ENCODE measurements around the gene DGKK.

DGKK gene

DNA sequence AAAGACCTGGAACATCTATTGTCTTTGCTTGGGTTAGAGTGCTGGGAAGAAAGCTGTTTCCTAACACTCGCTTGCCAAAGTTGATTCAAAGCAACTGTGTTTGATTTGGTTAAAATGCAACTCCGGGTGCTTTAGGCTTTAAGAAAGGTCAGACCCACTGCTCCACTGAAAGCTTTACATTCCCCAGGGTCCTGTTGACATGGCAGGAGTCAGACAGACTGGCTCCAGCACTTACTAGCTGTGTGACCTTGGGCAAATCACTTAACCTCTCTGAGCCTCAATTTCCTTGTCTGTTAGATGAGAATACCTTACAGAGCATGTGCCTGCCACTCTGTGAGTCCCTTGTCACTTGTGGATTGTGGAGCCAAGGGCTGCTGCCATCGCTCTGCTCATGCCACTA lies 39.0 kb downstream of the DGKK start:
- no peak overlapping the region for H3K27ac ChIP-seq
- TF ChIP-seq ZFX (IDR thresholded peaks at IDR 0.05), result no peak
- TF ChIP-seq, protein P1, sequence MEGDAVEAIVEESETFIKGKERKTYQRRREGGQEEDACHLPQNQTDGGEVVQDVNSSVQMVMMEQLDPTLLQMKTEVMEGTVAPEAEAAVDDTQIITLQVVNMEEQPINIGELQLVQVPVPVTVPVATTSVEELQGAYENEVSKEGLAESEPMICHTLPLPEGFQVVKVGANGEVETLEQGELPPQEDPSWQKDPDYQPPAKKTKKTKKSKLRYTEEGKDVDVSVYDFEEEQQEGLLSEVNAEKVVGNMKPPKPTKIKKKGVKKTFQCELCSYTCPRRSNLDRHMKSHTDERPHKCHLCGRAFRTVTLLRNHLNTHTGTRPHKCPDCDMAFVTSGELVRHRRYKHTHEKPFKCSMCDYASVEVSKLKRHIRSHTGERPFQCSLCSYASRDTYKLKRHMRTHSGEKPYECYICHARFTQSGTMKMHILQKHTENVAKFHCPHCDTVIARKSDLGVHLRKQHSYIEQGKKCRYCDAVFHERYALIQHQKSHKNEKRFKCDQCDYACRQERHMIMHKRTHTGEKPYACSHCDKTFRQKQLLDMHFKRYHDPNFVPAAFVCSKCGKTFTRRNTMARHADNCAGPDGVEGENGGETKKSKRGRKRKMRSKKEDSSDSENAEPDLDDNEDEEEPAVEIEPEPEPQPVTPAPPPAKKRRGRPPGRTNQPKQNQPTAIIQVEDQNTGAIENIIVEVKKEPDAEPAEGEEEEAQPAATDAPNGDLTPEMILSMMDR (conservative IDR thresholded peaks at IDR 0.05), result no peak

DNA sequence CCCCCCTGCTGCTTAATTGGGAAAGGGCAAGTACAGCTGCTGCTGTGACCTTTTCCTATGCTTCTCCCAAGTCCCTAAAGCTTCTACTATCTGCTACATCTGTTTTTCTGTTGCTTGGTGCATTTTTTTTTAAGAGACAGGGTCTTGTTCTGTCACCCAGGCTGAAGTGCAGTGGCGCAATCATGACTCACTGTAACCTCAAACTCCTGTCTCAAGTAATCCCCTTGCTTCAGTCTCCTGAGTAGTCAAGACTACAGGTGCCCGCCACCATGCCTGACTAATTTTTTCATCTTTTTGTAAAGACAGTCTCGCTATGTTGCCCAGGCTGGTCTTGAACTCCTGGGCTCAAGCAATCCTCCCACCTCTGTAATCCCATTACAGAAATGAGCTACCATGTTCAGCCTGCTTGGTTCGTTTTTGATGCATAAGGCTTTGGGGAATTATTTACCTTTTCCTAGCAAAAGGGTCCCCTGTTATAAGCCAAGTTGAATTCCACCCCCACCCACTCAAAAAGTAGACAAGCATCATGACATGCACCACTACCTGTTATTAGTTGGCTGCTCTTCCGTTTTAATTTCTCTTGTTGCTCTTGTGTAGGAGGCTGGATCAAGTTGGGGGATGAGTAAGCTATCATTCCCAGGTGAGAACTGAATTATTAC lies 39.6 kb downstream of the DGKK start:
- no peak for TF ChIP-seq ZFX (IDR thresholded peaks at IDR 0.05)
- TF ChIP-seq, protein P1 (conservative IDR thresholded peaks at IDR 0.05), result no peak
- H3K27ac ChIP-seq, result no peak overlapping the region

DNA sequence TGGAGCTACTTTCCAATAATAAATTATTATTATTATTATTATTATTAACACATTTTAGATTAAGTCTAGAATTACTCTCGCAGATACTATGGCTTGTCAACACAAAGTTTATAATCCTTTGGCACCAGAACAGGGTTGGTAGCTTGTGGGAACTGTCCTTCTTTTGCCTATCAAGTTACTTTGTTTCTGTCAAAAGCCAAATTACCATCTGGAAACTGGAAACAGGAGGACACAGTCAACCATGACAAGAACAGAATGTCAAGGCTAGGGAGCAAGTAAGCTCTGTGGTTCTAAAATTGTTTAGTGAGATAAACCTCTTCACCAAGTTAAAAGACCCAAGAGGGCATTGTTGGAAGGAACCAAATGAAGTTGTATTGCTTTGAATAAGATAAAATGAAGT lies 42.5 kb downstream of the DGKK start:
- no peak for TF ChIP-seq ZFX (IDR thresholded peaks at IDR 0.05)
- TF ChIP-seq, protein P1 (conservative IDR thresholded peaks at IDR 0.05), result no peak
- H3K27ac ChIP-seq, result no peak overlapping the region

DNA sequence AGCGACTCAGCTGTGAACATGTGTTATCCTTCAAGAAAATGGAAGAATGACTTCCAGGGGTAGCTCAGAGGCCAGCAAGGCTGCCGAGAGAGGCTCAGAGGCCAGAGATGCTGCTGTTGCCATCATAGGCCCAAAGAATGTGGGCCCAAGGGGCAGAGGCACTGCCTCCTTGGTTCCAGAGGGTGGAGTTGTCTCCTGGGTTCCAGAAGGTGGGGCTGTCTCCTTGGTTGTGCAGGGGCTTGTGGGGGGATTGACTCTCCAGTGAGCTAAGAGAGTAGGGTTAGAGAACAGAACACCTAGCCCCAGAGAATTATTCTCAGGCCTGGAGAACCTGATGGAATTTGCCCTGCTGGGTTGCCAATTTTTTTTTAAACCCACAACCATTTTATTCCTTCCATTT lies 62.6 kb downstream of the DGKK start:
- TF ChIP-seq, protein P1 (conservative IDR thresholded peaks at IDR 0.05), result no peak
- no peak for TF ChIP-seq ZFX (IDR thresholded peaks at IDR 0.05)
- H3K27ac ChIP-seq, result no peak overlapping the region

DNA sequence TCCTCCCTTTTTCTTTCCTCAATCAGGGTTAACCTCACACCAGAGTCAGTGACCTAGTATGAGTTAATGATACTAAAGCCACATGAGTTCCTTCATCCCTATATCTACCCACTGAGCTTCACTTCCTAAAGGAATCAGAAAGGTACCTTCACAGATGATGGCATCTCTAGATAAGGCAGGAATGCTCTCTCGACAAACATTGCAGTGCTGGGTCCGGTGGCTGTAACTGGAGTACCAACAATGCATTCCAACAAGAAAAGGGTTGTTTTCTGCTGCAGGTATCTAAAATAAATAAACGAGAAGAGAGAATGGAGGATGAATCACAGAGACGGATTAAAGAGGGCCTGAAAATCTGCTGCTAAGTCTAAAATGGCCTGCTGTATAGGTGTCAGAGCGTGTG lies 66.7 kb downstream of the DGKK start:
- no peak for TF ChIP-seq ZFX (IDR thresholded peaks at IDR 0.05)
- TF ChIP-seq, protein P1 (conservative IDR thresholded peaks at IDR 0.05), result no peak
- H3K27ac ChIP-seq, result peak overlapping the region; percentile 60; the same call in 1 of the 2 replicates

DNA sequence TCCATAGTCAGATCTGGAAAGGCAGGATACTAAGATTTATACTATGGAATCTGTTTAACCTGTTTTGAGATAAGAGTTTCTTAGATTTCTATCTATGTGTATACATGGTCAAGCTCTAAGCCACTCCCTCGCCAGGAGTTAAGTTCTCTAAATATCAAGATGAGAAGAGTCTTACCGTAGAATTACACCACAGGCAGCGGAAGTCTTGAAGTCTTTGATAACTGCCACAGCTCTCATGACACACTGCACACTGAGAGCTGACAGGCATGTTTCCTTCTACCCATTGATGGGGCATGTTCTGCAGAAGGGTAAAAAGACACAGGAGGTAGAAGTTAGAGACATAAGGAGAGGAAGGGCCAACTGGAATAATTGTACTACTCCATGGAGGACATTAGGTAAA lies 67.7 kb downstream of the DGKK start:
- no peak overlapping the region; the same call in 1 of the 2 replicates for H3K27ac ChIP-seq
- TF ChIP-seq, protein P1 (conservative IDR thresholded peaks at IDR 0.05), result no peak
- no peak for TF ChIP-seq ZFX (IDR thresholded peaks at IDR 0.05)

DNA sequence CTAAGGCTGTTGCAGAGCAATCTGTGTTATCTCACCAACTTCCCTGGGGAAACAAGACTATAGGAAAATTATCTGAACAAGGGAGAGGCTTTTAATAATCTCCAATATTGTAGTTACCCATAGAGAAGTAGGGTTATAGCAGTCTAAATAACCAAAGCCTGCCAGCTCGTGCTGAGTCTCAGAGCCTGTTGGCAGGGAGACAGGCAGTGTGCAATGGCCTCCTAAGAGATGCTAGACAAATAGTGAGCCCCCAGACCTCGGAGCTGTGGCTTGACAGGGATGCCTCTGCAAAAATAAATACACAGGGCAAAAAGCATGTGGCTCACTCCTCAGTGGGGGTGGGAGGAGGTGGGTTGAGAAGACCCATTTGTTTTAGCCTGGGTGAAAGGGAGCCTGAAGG lies 76.7 kb downstream of the DGKK start:
- TF ChIP-seq, protein P1 (conservative IDR thresholded peaks at IDR 0.05), result no peak
- TF ChIP-seq ZFX (IDR thresholded peaks at IDR 0.05), result no peak
- no peak overlapping the region for H3K27ac ChIP-seq
